22Rv1 (cell line): ENCODE results near the gene GCHFR.

ENCODE experiments used
- ZFX ChIP-seq: fragments of 450-650 bp; IDR thresholded peaks from 2 replicates; pipeline ENCODE4 v1.6.1; 2017; ENCODE audit warnings: antibody characterized with exemption, borderline replicate concordance
- TF ChIP-seq, protein P1 (sequence below): fragments of 450-650 bp; IDR thresholded peaks from 2 replicates; pipeline ENCODE4 v1.5.1; 2017; ENCODE audit warnings: mild to moderate bottlenecking

DNA sequence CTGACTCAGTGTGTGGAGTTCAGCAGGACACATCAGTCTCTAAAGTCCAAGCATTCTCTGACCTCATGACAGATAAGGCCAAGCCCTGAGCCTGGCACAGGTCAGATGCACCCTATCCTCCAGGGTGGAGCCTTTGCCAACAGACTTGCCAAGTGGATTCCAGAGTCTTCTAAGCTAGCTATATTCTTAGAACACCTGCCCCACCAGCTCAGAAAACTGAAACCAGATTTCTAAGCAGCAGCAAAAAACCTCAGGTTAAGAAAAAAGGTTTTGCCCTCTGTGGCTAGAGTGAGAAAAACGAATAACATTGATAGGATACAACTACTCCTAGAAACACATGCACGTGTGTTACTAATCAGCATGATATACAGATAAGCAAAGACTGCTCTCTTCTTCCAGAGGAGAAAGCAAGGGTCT, 20.4 kb upstream of the GCHFR start:
- TF ChIP-seq, protein P1, sequence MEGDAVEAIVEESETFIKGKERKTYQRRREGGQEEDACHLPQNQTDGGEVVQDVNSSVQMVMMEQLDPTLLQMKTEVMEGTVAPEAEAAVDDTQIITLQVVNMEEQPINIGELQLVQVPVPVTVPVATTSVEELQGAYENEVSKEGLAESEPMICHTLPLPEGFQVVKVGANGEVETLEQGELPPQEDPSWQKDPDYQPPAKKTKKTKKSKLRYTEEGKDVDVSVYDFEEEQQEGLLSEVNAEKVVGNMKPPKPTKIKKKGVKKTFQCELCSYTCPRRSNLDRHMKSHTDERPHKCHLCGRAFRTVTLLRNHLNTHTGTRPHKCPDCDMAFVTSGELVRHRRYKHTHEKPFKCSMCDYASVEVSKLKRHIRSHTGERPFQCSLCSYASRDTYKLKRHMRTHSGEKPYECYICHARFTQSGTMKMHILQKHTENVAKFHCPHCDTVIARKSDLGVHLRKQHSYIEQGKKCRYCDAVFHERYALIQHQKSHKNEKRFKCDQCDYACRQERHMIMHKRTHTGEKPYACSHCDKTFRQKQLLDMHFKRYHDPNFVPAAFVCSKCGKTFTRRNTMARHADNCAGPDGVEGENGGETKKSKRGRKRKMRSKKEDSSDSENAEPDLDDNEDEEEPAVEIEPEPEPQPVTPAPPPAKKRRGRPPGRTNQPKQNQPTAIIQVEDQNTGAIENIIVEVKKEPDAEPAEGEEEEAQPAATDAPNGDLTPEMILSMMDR, result no peak
- TF ChIP-seq ZFX, result no peak
